Mucosa of descending colon (tissue), 3 donors: ENCODE measurements around the gene RPGR. TPM values are rescaled to one million over a fixed set of nuclear protein-coding genes. Genes with fewer than 3 reads are reported as not detected.

Experiments
- ATAC-seq: fragments of 200-7000 bp; cut with Tn5 transposase; one replicate; pipeline ENCODE4 v1.9.1; 2020; ENCODE audit warnings: mild to moderate bottlenecking, moderate library complexity
- DNase-seq, 3 donors: peaks; one replicate each; pipeline ENCODE4 v3.0.0-alpha.2; 2020
- H3K36me3 ChIP-seq: fragments of 200-600 bp; one replicate; pipeline ENCODE4 v1.8.0; 2021; ENCODE audit warnings: low read depth, mild to moderate bottlenecking
- H3K4me1 ChIP-seq: fragments of 200-600 bp; one replicate; pipeline ENCODE4 v1.8.0; 2021; ENCODE audit warnings: low read depth, mild to moderate bottlenecking
- H3K4me3 ChIP-seq: fragments of 200-600 bp; one replicate; pipeline ENCODE4 v1.8.0; 2021; ENCODE audit warnings: mild to moderate bottlenecking
- H3K9me3 ChIP-seq: fragments of 200-600 bp; one replicate; pipeline ENCODE4 v1.8.0; 2021; ENCODE audit warnings: mild to moderate bottlenecking
- intact Hi-C, 2 donors: fragments of 100-400 bp; cut with DNase I in 1 of 2; cut with micrococcal nuclease in 1 of 2; formaldehyde crosslinking; loops; one replicate each; pipeline versions ENCODE4 v1.11.0 to v1.11.1; 2022; cut with DNase I, micrococcal nuclease
- total RNA-seq, 3 donors: library from RNA; stranded (reverse); fragmentation: NEBNext Ultra II Directional in 2 of 3; extraction: Animal tissue kit (Norgen Biotek cat#: 25700) in 2 of 3; gene quantifications; one replicate each; pipeline versions ENCODE4 v1.2.1 to v1.2.4, GENCODE V29; 2021 to 2023
- TF ChIP-seq, protein P1 (sequence below): fragments of 200-600 bp; IDR thresholded peaks from one replicate; pipeline ENCODE4 v1.8.0; 2022; ENCODE audit warnings: antibody characterized with exemption, mild to moderate bottlenecking
- donor health status: DM: no; HTN: no; CAD: no; lungs with moderate emphysema.
- donor health status: DM: no; HTN: no; CAD: no.
- donor health status: DM: no; HTN: yes; CAD: no.

RPGR gene
- total RNA-seq, 3 donors from 2014 or later, result 13.1 to 13.6 (median 13.5) TPM

DNA sequence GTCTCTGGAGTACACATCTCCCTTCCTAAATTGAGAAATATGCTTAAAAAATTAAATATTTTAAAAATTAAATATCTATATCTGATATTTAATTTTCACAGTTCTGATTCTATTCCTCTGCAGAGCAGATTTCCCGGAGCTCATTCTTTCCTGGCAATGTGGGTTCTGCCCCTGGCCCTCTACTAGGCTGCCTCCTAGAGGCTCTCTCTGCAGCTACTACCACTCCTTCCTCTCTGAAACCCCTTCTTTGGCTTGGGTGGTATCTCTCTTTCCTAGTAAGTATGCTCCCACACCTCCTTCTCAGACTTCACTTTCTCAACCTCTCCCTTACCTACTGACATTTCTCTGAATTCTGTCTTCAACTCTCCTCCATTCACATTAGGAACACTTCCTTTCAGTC lies 45.3 kb downstream of the RPGR start:
- DNase-seq (no peak), ATAC-seq (no peak)
- Histone ChIP-seq H3K9me3 (no peaks in the 10 kb centered on the region), H3K4me3 (no peak overlapping the region), H3K36me3 (no peaks in the 10 kb centered on the region), H3K4me1 (no peaks in the 10 kb centered on the region)
- TF ChIP-seq, protein P1, sequence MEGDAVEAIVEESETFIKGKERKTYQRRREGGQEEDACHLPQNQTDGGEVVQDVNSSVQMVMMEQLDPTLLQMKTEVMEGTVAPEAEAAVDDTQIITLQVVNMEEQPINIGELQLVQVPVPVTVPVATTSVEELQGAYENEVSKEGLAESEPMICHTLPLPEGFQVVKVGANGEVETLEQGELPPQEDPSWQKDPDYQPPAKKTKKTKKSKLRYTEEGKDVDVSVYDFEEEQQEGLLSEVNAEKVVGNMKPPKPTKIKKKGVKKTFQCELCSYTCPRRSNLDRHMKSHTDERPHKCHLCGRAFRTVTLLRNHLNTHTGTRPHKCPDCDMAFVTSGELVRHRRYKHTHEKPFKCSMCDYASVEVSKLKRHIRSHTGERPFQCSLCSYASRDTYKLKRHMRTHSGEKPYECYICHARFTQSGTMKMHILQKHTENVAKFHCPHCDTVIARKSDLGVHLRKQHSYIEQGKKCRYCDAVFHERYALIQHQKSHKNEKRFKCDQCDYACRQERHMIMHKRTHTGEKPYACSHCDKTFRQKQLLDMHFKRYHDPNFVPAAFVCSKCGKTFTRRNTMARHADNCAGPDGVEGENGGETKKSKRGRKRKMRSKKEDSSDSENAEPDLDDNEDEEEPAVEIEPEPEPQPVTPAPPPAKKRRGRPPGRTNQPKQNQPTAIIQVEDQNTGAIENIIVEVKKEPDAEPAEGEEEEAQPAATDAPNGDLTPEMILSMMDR, result no peak
- intact Hi-C loops, result no loop called here

DNA sequence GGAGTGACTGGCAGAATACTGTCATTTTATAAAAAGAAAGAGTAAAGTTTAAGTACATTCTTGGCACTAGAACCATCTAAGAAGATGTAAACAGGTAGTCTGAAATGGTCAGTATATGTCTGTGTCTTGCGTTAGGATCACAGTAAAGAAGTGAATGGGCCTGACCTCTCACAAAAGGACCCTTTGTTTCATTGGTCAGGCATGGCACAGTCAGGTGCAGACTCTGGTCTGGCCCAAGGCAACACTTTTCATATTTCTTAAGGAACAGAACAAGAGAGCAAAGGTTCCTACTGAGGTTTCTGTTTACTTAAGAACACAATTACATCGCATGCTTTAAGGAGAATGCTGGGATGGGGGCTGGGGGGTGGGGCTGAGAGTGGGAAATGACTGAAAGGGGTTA lies 48.1 kb downstream of the RPGR start:
- Histone ChIP-seq H3K4me1 (no peaks in the 10 kb centered on the region), H3K36me3 (no peaks in the 10 kb centered on the region), H3K4me3 (no peak overlapping the region), H3K9me3 (no peaks in the 10 kb centered on the region)
- ATAC-seq, result peak; percentile 67
- intact Hi-C loops, result no loop called here
- TF ChIP-seq, protein P1, result no peak
- no peak for DNase-seq

DNA sequence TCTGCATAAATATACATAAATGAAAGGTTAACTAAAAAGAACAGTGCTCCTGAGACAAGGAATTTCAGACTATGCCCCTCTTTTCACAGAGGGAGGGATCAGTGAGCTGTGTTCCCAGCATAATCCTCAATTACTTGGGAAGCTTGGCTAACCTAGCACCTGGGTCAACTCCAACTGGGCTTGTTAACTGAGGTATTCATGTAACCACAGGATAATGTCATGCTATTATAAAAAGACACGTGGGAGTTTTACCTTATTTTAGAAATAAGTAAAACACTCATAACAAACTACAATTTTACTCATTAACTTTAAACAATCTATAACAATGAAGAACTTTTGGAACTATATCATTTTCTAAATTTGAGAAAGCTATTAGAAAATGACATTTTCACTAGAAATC lies 48.6 kb downstream of the RPGR start:
- no peaks in the 10 kb centered on the region for H3K36me3 ChIP-seq
- ATAC-seq, result no peak

DNA sequence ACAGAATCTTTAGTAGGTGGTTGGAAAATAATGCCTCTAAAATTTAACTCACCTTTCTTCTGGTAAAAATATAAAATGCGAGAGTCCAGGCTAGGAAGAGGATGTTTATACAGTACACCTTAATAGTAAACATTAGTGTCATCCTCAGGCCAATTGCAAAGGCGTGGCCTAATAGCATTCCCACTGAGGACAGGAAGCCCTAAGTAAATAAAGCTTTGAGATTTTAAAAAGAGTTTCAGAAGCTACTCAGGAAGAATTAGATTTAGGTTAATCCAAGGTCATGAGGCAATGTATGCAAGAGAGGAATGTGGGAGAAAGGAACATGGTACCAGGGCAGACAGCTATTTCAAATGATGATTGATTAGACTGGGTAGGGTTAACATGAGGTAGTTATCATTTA lies 49.5 kb downstream of the RPGR start:
- DNase-seq (no peak), ATAC-seq (no peak)
- TF ChIP-seq, protein P1, result no peak
- Histone ChIP-seq H3K36me3 (no peaks in the 10 kb centered on the region), H3K4me3 (no peak overlapping the region), H3K4me1 (no peaks in the 10 kb centered on the region), H3K9me3 (no peaks in the 10 kb centered on the region)
- intact Hi-C loops, result no loop called here

More for the DNA sequence above, 48.6 kb downstream of the RPGR start:
- intact Hi-C loops, result no loop called here
- H3K4me1 ChIP-seq, result no peaks in the 10 kb centered on the region
- no peak overlapping the region for H3K4me3 ChIP-seq
- DNase-seq, result no peak
- H3K9me3 ChIP-seq, result no peaks in the 10 kb centered on the region
- TF ChIP-seq, protein P1, result no peak

DNA sequence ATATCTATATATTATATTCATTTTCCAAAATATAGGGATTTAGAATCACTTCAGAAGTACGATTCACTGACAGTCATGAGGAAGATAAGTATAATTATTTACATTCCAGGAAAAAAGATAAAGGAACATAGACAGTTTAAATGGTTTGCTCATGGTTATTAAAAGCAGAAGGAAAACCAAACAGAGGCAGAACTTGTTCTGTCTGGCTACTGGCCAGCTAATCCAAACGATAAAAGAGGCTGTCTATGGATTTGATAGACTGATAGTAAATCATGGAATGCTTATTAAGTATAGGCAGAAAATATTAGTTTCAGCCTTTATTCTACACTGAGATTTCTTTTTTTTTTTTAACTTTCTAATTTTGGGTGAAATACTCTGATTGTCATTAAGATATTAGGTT lies 50.2 kb downstream of the RPGR start:
- TF ChIP-seq, protein P1, result no peak
- Histone ChIP-seq H3K4me1 (no peaks in the 10 kb centered on the region), H3K4me3 (no peak overlapping the region), H3K36me3 (no peaks in the 10 kb centered on the region), H3K9me3 (no peaks in the 10 kb centered on the region)
- DNase-seq (no peak), ATAC-seq (no peak)
- intact Hi-C loops, result no loop called here

DNA sequence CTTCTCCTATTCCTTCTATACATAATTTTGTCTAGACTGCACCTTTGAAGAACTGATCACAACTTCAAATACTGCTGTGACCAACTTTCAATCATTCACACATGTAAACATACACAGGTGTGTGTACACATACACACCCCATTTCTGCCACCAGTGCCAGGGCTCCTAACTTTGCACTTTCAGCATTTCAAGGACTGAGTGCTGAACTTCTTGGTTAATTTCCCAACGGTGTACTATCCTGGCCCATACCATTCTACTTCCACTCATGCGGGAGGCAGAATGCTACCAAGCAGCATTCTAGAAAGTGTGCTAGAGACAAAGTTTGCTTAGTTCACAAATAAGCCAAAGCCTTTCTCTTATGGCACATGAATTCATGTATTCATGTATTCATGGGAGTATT lies 51.2 kb downstream of the RPGR start:
- H3K4me1 ChIP-seq, result no peaks in the 10 kb centered on the region
- peak; percentile 40 for ATAC-seq

More for the DNA sequence above, 51.2 kb downstream of the RPGR start:
- DNase-seq, result no peak
- no peak overlapping the region for H3K4me3 ChIP-seq
- H3K9me3 ChIP-seq, result no peaks in the 10 kb centered on the region
- TF ChIP-seq, protein P1, result no peak
- intact Hi-C loops, result no loop called here
- H3K36me3 ChIP-seq, result no peaks in the 10 kb centered on the region
